Measurements from ENCODE around the gene PDIA4. TPM values are rescaled to one million over a fixed set of nuclear protein-coding genes. Genes with fewer than 3 reads are reported as not detected.

The PDIA4 gene
- polyA plus RNA-seq, 2 of the 4 experiments (the other 2 are of a cell fraction): 175 to 214 TPM

GRCh38 chr7:148987010-148987750, 41.1 kb downstream of the PDIA4 start (continued):
- TF ChIP-seq RARB (CRISPR knock-in tag; IDR thresholded peaks at IDR 0.05) (no peak), HOXA7 (CRISPR knock-in tag; IDR thresholded peaks at IDR 0.05) (no peak), HEYL (CRISPR knock-in tag; IDR thresholded peaks at IDR 0.05) (no peak), EHMT2 (IDR thresholded peaks at IDR 0.05; ENCODE audit: low read depth) (no peak), SREBF2 (IDR thresholded peaks at IDR 0.05) (peak; percentile 76), MYC (IDR thresholded peaks at IDR 0.05; ENCODE audit: borderline replicate concordance, low read length) (no peak), CTCF (IDR thresholded peaks at IDR 0.05) (no peak), RCOR1 (IDR thresholded peaks at IDR 0.05; ENCODE audit: low read depth, low read length) (no peak), HOXB13 (CRISPR knock-in tag; IDR thresholded peaks at IDR 0.05; ENCODE audit: low read depth) (no peak), RFX5 (IDR thresholded peaks at IDR 0.05) (no peak), EP300 (IDR thresholded peaks at IDR 0.05) (no peak), RNF2 (IDR thresholded peaks at IDR 0.05; ENCODE audit: borderline replicate concordance, low read depth) (no peak), KDM1A (IDR thresholded peaks at IDR 0.05; ENCODE audit: low read depth) (no peak), POLR2AphosphoS2 (conservative IDR thresholded peaks at IDR 0.05; ENCODE audit: low read length) (no peak), HMGXB4 (CRISPR knock-in tag; IDR thresholded peaks at IDR 0.05; ENCODE audit: borderline replicate concordance) (peak; percentile 47; the same call in 1 of the 2 replicates), ELK1 (IDR thresholded peaks at IDR 0.05; ENCODE audit: low read depth, low read length) (no peak), PHF8 (IDR thresholded peaks at IDR 0.05; ENCODE audit: borderline replicate concordance, low read depth) (no peak), RAD21 (conservative IDR thresholded peaks at IDR 0.05 in 1 of 2, IDR thresholded peaks at IDR 0.05 in 1 of 2) (no peak), HDAC2 (IDR thresholded peaks at IDR 0.05) (no peak), FOSB (CRISPR knock-in tag; IDR thresholded peaks at IDR 0.05) (no peak), JUNB (IDR thresholded peaks at IDR 0.05) (no peak), POLR2A (IDR thresholded peaks at IDR 0.05; ENCODE audit: low read length) (peak; percentile 46; the same call in 1 of the 2 replicates), TP53 (CRISPR knock-in tag; IDR thresholded peaks at IDR 0.05) (no peak), ZC3H11A (IDR thresholded peaks at IDR 0.05) (no peak), MAX (IDR thresholded peaks at IDR 0.05) (0 out of 2 replicates have a peak, but pooled peaks have one; percentile 23), MAFK (IDR thresholded peaks at IDR 0.05; ENCODE audit: partially characterized antibody) (no peak), ZNF302 (CRISPR knock-in tag; IDR thresholded peaks at IDR 0.05) (no peak), ZFP36 (IDR thresholded peaks at IDR 0.05; ENCODE audit: borderline replicate concordance, partially characterized antibody) (peak; percentile 68), TFCP2L1 (CRISPR knock-in tag; IDR thresholded peaks at IDR 0.05) (no peak), CHD4 (IDR thresholded peaks at IDR 0.05; ENCODE audit: borderline replicate concordance) (no peak), JUN (IDR thresholded peaks at IDR 0.05) (no peak), EHF (CRISPR knock-in tag; IDR thresholded peaks at IDR 0.05) (no peak), HES2 (IDR thresholded peaks at IDR 0.05) (no peak), SMC3 (IDR thresholded peaks at IDR 0.05) (no peak), MAZ (IDR thresholded peaks at IDR 0.05; ENCODE audit: borderline replicate concordance, low read depth, low read length) (no peak)
- TF ChIP-seq, protein P1, sequence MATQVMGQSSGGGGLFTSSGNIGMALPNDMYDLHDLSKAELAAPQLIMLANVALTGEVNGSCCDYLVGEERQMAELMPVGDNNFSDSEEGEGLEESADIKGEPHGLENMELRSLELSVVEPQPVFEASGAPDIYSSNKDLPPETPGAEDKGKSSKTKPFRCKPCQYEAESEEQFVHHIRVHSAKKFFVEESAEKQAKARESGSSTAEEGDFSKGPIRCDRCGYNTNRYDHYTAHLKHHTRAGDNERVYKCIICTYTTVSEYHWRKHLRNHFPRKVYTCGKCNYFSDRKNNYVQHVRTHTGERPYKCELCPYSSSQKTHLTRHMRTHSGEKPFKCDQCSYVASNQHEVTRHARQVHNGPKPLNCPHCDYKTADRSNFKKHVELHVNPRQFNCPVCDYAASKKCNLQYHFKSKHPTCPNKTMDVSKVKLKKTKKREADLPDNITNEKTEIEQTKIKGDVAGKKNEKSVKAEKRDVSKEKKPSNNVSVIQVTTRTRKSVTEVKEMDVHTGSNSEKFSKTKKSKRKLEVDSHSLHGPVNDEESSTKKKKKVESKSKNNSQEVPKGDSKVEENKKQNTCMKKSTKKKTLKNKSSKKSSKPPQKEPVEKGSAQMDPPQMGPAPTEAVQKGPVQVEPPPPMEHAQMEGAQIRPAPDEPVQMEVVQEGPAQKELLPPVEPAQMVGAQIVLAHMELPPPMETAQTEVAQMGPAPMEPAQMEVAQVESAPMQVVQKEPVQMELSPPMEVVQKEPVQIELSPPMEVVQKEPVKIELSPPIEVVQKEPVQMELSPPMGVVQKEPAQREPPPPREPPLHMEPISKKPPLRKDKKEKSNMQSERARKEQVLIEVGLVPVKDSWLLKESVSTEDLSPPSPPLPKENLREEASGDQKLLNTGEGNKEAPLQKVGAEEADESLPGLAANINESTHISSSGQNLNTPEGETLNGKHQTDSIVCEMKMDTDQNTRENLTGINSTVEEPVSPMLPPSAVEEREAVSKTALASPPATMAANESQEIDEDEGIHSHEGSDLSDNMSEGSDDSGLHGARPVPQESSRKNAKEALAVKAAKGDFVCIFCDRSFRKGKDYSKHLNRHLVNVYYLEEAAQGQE (IDR thresholded peaks at IDR 0.05): no peak

All from A549 (cell line).